GM21737 (cell line): Measurements from ENCODE around the gene TGFB2.

ENCODE experiments used
- ATAC-seq: cut with Tn5 transposase; IDR thresholded peaks from one replicate; pipeline ENCODE4 v1.9.1; 2021; ENCODE audit warnings: mild to moderate bottlenecking, moderate library complexity; ENCODE audit not compliant: unreplicated experiment

TGFB2 gene

DNA sequence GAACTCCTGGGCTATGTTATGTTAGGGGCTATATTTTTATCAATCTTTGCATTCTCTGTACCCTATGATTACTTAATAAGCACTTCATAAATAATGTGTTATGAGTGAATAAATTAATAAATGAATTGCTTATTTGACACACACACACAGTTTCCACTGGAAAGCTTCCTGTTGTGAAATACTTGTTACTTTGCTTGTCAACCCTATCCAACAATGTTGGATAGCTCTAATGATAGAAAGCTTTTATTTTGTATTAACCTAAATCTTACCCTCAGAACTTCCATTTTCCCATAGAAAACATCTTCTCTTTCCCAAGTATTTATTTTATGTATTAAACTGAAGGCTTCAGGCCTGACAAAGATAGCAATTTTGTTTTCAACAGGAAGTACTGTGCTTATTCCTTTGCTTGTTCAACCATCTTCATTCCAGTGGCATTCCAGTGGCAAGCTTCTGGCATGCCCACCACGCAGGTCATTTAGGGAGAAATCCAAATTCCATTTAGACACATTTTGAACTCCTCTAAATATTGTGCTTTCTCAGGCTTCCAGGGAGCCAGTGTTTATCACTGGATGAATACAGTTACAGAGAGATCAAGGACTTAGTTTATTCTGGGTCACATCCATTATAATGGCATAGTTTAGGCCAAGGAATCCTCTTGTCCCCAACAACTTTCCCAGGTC is 134.4 kb downstream of the TGFB2 start:
- ATAC-seq, result no peak

DNA sequence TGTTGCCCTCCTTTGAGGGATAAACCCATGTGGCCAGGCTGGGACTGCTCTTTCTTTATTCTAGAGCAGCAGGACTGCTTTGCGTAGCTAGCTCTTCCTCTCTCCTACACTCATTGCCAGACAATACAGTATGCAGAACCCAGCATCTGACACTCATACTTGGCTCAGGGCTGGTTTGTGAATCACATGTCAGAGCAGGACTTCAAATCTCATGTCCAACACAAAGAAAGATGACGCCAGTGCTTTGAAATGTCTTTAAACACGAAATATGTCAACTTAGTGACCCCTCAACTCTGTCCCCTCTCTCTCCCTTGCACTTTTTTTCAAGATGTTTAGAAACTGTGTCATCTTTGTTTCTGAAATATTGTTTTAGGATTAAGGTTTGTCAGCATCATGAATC is 135.0 kb downstream of the TGFB2 start:
- no peak for ATAC-seq

DNA sequence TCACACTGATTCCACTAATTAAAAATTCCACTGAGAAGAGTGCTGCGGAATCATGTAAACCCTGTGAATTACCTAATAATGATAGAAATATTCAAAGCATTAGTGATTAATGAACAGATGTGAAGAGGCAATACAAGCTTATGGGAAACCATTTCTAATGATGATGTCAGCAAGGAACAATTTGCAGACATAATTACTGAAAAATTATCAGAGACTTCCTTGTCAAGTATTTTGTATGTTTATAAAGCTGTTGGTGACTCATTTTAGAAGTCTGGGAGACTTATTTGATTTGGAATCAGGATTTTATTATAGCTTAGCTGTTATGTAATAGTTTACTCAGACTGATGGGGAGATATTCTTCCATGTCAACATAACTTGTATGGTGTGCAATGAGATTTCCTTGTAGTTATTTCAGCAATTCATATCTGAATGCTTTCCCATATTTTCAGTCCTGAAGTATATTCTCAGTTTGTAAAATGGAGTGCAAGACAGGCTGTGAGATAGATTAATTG is 135.5 kb downstream of the TGFB2 start:
- ATAC-seq, result no peak

DNA sequence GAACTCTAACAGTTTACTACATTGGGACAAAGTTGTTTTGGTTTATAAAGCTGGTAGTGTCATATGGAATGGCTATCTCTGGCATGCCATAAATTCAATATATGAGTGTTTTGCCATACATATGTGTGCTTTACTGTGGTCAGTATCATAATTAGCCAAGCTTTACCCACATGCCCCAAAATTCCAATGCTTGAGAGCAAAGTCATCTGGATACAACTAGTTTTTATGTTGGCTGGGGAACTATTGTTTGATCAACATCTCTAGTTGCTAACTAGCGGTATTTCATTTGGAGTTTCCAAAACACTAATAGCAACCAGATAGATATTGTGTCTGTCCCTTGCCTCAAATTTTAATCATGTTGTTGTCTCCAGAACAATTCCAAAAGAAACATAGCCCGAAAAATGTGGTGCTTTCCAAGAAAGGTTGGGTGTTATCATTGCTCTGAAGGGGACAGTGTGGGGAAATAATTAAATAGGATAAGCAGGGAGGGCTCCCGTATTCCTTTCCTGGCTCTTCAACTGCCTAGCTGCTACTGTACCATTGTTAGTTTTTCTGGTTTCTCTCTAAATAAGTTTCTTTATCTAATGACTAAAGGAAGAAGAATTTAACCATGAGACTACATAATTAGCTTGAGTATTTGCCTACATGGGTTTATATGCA is 136.1 kb downstream of the TGFB2 start:
- ATAC-seq, result no peak

DNA sequence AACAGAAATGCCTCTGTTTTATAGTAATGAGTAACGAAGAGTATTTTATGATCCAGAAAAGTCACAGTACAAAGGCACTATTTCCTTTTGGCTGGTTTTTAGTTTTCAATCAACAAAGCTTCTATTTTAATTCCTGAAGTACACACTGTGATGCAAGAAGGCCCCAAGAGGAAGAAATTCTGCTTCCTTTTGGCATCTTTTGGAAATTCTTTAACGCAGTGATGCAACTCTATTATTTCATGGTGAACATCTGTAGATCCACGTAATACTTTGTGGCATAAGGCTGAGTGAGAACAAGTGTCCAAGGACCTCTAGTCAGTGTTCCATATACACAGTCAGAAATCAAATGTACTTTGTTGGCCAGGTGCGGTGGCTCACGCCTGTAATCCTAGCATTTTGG is 137.5 kb downstream of the TGFB2 start:
- no peak for ATAC-seq

DNA sequence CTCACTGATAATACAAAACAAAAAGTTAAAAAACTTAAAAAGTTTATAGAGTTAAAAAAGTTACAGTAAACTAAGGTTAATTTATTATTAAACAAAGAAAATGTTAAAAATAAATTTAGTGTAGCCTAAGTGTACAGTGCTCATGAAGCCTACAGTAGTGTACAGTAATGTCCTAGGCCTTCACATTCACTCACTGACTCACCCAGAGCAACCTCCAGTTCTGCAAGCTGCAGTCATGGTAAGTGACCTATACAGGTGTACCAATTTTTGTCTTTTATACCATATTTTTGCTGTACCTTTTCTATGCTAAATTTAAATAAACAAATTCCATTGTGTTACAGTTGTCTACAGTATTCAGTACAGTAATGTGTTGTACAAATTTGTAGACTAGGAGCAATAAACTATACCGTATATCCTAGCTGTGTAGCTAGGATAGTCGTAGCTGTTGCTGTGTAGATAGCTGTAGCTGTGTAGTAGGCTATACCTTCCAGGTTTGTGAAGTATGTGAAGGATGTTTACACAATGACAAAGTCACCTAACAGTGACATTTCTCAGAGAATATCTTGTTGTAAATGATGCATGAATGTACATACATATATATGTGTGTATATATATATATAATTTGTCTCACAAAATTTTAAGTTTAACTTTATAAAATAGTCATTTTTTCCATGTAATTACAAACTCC is 140.2 kb downstream of the TGFB2 start:
- no peak for ATAC-seq

DNA sequence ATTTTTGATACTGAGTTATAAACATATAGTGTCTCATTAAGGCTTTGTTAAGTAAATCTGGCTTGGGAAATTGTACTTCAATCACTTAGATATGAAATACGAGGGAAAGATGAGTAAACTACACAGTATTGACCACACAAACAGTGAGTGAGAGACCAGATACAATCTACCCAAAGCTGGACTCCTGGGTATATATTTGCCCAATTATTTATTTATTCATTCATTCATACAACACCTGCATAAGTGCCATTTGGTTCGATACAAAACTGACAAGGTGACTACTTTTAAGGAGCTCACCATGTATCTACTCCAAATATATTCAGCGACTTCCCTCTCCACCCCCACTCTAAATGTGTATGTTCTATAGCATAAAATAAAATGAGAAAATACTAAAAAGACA is 143.4 kb downstream of the TGFB2 start:
- no peak for ATAC-seq

DNA sequence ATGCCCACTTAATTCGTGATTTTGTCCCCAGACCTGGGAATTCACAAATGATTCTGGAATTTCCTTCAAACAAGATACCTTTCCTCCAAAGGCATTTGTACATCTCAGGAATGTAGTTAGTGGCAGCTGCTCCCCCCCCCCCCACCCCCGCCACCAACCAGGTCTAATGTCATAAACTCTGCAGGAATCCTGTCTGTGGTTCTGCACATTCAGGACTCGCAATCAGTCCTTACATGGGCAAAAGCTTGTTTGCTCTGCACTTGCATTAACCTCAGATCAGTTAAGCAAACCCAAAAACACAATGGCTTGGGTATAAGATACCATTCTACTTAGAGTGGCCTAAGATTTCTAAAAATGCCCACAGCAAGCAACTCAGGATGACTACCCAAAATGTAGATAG is 143.8 kb downstream of the TGFB2 start:
- no peak for ATAC-seq

DNA sequence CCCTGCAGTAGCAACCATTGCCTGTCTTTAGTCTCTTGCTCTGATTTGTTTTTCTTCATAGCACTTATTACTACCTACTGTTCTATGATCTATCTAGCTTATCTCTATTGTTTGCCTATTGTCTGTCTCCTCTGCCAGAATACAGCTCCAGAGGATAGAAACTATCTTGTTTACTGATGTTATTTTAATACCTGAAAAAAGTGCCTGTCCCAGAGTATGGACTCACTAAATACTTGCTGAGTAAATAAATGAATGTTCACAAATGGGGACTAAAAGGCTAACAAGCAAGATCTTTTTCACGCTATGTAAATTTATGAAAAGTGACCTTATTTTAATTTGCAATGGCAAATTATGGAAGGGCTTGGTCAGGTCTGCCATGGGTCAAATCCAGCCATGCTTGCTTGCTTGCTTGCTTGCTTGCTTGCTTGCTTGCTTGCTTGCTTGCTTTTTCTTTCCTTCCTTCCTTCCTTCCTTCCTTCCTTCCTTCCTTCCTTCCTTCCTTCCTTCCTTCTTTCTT is 145.3 kb downstream of the TGFB2 start:
- no peak for ATAC-seq

DNA sequence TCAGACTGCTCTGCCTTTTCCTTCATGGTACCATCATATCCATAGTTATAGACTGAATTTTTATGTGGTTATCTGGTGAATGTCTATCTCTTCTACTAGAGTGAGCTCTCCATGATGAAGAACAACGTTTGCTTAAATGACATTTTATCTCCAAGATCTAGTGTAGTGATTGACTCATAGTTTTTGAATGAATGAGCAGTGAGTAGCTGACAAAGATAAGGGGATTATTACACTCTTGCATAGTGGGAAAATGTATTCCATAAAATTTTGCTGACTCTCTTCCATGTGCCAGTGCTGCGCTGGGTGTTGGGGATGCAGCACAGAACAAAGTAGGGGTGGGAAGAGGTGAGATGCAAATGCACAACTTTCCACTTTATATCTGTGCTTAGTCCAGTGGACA is 147.7 kb downstream of the TGFB2 start:
- no peak for ATAC-seq

DNA sequence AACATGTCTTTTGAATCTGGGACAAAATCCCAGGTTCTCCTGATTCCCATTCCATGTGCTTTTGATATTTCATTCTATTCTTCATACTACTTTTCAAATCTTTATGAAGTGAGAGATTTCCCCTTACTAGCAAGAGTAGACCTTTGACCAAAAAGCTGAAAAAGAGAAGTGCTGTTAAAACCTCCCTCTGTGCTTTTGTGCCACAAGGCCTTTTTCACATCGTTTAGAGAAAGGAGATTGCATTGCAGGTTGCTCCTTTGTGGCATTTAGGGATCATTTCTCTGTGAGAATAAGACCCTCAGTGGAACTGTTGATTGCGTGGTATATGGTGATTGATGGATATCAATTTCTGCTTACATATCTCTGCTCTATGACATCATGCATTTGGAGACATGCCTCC is 148.8 kb downstream of the TGFB2 start:
- no peak for ATAC-seq
